Measurements from ENCODE around the gene HECTD1. TPM values are rescaled to one million over a fixed set of nuclear protein-coding genes. Genes with fewer than 3 reads are reported as not detected.
A peak's percentile ranks its signal among the peaks of the same experiment; 100 is the strongest.
"Not testable (repeated sequence)": the region's sequence is repeated elsewhere in the genome, so short reads cannot be mapped to it uniquely, and the experiment has no call there.

Gene HECTD1
- total RNA-seq, 1 donor from 2014 or later = 325 TPM

- TF ChIP-seq POLR2A (IDR thresholded peaks at IDR 0.05) = no peak
- TF ChIP-seq, protein P1, sequence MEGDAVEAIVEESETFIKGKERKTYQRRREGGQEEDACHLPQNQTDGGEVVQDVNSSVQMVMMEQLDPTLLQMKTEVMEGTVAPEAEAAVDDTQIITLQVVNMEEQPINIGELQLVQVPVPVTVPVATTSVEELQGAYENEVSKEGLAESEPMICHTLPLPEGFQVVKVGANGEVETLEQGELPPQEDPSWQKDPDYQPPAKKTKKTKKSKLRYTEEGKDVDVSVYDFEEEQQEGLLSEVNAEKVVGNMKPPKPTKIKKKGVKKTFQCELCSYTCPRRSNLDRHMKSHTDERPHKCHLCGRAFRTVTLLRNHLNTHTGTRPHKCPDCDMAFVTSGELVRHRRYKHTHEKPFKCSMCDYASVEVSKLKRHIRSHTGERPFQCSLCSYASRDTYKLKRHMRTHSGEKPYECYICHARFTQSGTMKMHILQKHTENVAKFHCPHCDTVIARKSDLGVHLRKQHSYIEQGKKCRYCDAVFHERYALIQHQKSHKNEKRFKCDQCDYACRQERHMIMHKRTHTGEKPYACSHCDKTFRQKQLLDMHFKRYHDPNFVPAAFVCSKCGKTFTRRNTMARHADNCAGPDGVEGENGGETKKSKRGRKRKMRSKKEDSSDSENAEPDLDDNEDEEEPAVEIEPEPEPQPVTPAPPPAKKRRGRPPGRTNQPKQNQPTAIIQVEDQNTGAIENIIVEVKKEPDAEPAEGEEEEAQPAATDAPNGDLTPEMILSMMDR (IDR thresholded peaks at IDR 0.05) = no peak
- TF ChIP-seq POLR2AphosphoS5 (IDR thresholded peaks at IDR 0.05; ENCODE audit: insufficient read depth in 1 of 2, low read depth in 1 of 2) = no peak
- no peak for DNase-seq (ENCODE audit: extremely low spot score in 2 of 2)
- Histone ChIP-seq H3K27me3 (no peaks in the 10 kb centered on the region), H3K4me3 (no peak overlapping the region), H3K4me1 (peaks cover under 1% of the 10 kb centered on the region), H3K36me3 (peaks cover 4 to 37% of the 10 kb centered on the region in 2 donors), H3K27ac (no peak overlapping the region), H3K9me3 (no peaks in the 10 kb centered on the region)
- intact Hi-C loops (cut with DNase I) = no loop called here
Measured at GRCh38 chr14:31097081-31097480, 110.5 kb downstream of the HECTD1 start.

DNA sequence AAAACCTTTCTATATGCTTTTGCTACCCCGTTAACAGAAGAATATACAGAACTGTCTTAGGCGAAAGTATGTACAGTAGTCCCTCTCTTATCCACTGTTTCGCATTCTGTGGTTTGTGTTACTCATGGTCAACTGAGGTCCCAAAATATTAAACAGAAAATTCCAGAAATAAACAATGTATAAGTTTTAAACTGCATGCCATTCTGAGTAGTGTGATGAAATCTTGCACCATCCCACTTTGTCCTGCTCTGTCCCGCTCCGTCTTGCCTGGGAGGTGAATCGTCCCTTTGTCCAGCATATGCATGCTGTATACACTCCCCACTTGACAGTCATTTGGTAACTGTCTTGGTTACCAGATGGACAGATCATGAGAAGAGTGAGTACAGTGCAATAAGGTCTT, 111.3 kb downstream of the HECTD1 start:
- no peaks in the 10 kb centered on the region for H3K27me3 ChIP-seq
- no peak overlapping the region for H3K4me3 ChIP-seq
- no peaks in the 10 kb centered on the region for H3K9me3 ChIP-seq
- intact Hi-C loops (cut with DNase I) = no loop called here
- peaks cover 4 to 37% of the 10 kb centered on the region in 2 donors for H3K36me3 ChIP-seq
- TF ChIP-seq POLR2AphosphoS5 (IDR thresholded peaks at IDR 0.05; ENCODE audit: insufficient read depth in 1 of 2, low read depth in 1 of 2) = no peak
- no peak for TF ChIP-seq POLR2A (IDR thresholded peaks at IDR 0.05)
- TF ChIP-seq, protein P1 (IDR thresholded peaks at IDR 0.05) = no peak
- peaks cover 9% of the 10 kb centered on the region for H3K4me1 ChIP-seq
- DNase-seq (ENCODE audit: extremely low spot score in 2 of 2) = no peak
- no peak overlapping the region for H3K27ac ChIP-seq

GRCh38 chr14:31095817-31096216, 111.8 kb downstream of the HECTD1 start:
- H3K4me1 ChIP-seq = peaks cover 13% of the 10 kb centered on the region
- H3K36me3 ChIP-seq = peaks cover 2 to 34% of the 10 kb centered on the region in 2 donors
- H3K27me3 ChIP-seq; H3K9me3 ChIP-seq; H3K4me3 ChIP-seq; DNase-seq (ENCODE audit: extremely low spot score in 2 of 2); intact Hi-C loops (cut with DNase I); H3K27ac ChIP-seq: not testable (repeated sequence)

DNA sequence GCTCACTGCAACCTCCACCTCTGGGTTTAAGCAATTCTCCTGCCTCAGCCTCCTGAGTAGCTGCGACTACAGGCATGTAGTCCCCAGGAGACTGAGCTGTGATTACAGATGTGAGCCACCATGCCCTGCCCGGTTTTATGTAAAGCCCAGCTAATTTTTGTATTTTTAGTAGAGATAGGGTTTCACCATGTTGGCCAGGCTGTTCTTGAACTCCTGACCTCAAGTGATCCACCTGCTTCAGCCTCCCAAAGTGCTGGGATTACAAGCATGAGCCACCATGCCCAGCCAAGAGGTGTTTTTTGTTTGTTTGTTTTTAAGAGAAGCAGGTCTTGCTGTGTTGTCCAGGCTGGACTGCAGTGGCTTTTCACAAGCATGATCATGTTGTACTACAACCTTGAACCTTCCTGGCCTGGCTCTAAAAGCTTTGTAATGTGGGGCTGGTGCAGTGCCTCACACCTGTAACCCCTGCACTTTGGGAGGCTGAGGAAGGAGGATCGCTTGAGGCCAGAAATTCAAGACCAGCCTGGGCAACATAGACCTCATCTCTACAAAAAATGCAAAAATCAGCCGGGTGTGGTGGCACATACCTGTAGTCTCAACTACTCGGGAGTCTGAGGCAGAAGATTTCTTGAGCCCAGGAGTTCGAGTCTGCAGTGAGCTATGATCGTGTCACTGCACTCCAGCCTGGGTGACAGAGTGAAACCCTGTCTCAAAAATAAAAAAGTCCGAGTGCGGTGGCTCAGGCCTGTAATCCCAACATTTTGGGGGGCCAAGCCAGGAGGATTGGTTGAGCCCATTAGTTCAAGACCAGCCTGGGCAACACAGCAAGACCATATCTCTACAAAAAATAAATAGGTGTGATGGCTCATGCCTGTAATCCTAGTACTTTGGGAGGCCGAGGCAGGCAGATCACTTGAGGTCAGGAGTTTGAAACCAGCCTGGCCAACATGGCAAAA, 113.4 kb downstream of the HECTD1 start:
- peaks cover 27% of the 10 kb centered on the region for H3K4me1 ChIP-seq
- H3K36me3 ChIP-seq = peaks cover 0 to 18% of the 10 kb centered on the region in 2 donors
- H3K27ac ChIP-seq; intact Hi-C loops (cut with DNase I); H3K27me3 ChIP-seq; H3K9me3 ChIP-seq; DNase-seq (ENCODE audit: extremely low spot score in 2 of 2); H3K4me3 ChIP-seq: not testable (repeated sequence)

DNA sequence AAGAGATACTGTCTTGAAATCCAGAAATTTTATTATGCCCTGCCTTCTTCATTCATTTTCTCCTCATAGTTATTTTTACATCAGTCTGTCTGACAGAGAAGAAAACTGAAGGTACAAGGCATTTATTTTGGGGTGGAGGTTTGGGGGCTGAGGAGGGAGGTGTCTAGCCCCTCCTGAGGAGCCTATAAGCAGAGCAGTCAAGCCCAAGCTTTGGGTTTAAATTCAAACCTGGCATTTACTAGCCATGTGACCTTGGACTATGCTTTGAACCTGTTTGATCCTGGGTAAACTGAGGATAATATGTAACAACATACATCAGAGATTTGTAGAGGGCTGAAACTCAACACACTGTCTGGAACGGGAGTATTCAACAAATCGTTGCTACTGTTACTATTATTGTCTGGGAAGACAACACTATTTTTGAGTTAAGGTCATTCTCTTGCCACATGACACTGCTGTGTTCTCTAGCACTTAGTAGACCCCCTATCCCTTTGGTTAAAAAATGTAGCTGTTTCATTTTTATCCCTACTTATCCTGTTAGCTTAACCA, 115.4 kb downstream of the HECTD1 start:
- no peak overlapping the region for H3K4me3 ChIP-seq
- peaks cover 27% of the 10 kb centered on the region for H3K4me1 ChIP-seq
- no peaks in the 10 kb centered on the region for H3K27me3 ChIP-seq
- intact Hi-C loops (cut with DNase I) = no loop called here
- TF ChIP-seq, protein P1 (IDR thresholded peaks at IDR 0.05) = no peak
- no peak for TF ChIP-seq POLR2A (IDR thresholded peaks at IDR 0.05)
- no peak for TF ChIP-seq POLR2AphosphoS5 (IDR thresholded peaks at IDR 0.05; ENCODE audit: insufficient read depth in 1 of 2, low read depth in 1 of 2)
- no peaks in the 10 kb centered on the region for H3K9me3 ChIP-seq
- no peaks in the 10 kb centered on the region for H3K36me3 ChIP-seq
- DNase-seq (ENCODE audit: extremely low spot score in 2 of 2) = no peak
- peak overlapping the region; percentile 79 for H3K27ac ChIP-seq
